Coronary artery (tissue), 2 donors: ENCODE data around the gene IRF9.
A peak's percentile ranks its signal among the peaks of the same experiment; 100 is the strongest.

ENCODE experiments used
- DNase-seq: peaks from one replicate; pipeline ENCODE4 v3.0.0-alpha.2; 2017; ENCODE audit warnings: low spot score
- H3K27ac ChIP-seq, 2 donors: fragments of 200-600 bp; sonication (generic); one replicate each; pipeline ENCODE4 v1.5.1; 2016 to 2019
- H3K4me3 ChIP-seq: fragments of 200-600 bp; sonication (generic); 2 replicates; pipeline ENCODE4 v1.5.1; 2016; ENCODE audit warnings: mild to moderate bottlenecking, moderate library complexity
- CTCF ChIP-seq: fragments of 200-600 bp; sonication (generic); IDR thresholded peaks from one replicate; pipeline ENCODE4 v1.5.1; 2019; ENCODE audit warnings: antibody characterized with exemption

IRF9 gene

GRCh38 chr14:24143511-24143910, 17.6 kb upstream of the IRF9 start:
- Histone ChIP-seq H3K4me3 (no peak overlapping the region), H3K27ac (no peak overlapping the region)
- no peak for DNase-seq
- no peak for TF ChIP-seq CTCF

- no peak for TF ChIP-seq CTCF
- no peak for DNase-seq
- no peak overlapping the region for H3K27ac ChIP-seq
- no peak overlapping the region for H3K4me3 ChIP-seq
These were observed 16.6 kb upstream of the IRF9 start for GRCh38 chr14:24144451-24144850.

DNA sequence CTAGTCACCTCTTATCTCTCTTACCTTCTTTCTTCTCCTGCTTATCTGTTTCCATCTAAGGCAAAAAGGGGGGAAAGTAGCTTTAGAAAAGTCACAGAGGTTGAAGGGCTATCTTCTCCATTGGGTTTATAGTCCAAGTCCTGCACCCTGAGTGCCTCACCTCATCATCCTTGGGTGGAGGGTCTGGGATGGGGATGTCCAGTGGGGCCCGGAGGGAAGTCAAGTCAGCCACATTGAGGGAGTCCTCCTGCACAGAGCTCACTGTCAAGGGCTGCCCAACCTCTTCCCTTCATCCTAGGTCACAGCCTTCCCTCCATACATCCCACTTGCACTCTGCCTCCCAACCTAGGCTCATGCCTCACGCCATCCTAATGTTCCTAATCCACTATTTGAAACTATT, 15.8 kb upstream of the IRF9 start:
- Histone ChIP-seq H3K4me3 (no peak overlapping the region), H3K27ac (peak overlapping the region in 1 of 2 donors; percentile 98)
- TF ChIP-seq CTCF, result no peak
- DNase-seq, result no peak

DNA sequence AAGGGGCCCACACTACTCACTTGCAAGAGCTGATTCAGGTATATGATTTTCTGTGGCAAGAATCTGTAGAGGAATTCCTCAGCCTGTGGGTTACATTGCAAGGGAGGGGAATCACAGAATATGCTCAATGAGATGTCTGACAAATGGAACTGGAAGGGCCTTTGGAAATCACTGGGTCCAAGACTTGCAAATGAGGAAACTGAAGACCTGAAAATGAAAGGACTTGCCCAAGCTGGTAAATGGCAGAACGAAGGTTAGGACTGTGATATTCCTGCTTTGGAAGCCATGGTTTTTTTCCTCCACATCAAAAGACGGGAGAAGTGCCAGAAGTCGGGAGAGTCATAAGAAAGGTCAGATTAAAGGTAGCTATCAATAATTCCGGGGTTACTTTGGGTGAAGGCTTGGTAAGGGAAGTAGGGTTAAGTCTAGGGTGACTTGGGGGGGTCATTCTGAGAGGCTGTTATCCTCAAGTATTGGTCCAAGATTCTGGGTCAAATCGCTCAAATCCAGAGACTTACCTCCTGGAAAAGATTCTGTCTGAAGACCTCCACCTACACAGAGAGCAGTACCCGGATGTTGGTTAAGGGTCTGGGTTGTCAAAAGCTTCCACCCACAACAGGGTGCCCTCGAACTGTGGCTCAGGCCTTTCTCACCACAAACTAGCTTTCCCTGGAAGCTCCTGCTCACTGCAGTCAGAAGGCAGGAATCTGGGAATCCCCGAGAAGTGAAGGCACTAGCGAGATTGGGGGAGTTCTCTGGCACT, 15.2 kb upstream of the IRF9 start:
- TF ChIP-seq CTCF, result no peak
- H3K27ac ChIP-seq, result peak overlapping the region; percentile 77 to 98
- no peak for DNase-seq
- peak overlapping the region; percentile 84 for H3K4me3 ChIP-seq

- TF ChIP-seq CTCF, result no peak
- Histone ChIP-seq H3K27ac (peak within 1 kb of the TSS; percentile 77 to 98), H3K4me3 (peak within 1 kb of the TSS; percentile 84)
- peak; percentile 98 for DNase-seq
These were observed 14.6 kb upstream of the IRF9 start, which contains the start of gene PSME2 for GRCh38 chr14:24146453-24146977. Gene PSME2 (minus strand): TSS chr14:24146610. CDS start chr14:24146581, 29 bp downstream.

DNA sequence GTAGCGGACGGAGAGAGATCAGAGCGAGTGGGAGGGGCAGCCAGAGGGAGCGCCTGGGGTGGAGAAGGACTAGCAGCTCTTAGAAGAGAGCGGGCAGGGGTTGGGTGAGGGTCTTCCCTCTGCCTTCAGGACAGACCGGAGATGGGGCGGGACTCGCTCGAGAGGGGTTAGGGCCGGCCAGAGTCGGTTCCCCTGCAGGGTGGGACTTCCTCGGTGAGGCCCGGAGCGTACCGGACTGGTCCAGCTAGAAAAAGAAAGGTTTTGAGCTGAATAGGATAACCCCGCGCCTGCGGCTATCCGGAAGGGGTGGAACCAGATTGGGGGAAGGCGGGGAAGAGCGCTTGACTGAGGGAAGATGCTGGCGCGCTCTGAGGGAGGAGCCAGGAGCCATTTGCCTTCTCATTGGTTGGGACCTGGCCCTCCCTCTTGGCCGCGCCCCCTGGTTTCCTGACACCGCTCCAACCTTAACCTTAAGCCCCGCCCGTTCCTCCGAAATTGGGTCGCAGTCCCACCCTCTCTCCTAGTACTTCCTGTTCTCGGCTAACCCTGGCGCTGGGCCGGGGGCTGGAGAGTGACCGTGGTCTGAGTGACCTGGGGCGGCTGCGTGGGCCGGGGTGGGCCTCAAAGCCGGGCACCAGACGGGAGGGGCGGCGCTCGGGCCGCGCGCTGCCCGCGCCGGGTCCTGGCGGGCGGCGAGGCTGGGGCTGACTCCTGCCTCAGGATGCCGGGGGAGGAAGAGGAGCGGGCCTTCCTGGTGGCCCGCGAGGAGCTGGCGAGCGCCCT, 13.9 kb upstream of the IRF9 start, which contains the start of gene RNF31:
Gene RNF31 (plus strand): TSS at position 521 of the 783 bp plus-strand sequence. CDS start 201 bp downstream, at position 722.
- H3K4me3 ChIP-seq, result peak within 1 kb of the TSS; percentile 84
- no peak for TF ChIP-seq CTCF
- H3K27ac ChIP-seq, result peak within 1 kb of the TSS; percentile 77 to 98
- peak; percentile 98 for DNase-seq
